HG03108 (cell line): ENCODE data around the gene NEU4.
"Not testable (repeated sequence)": the region's sequence is repeated elsewhere in the genome, so short reads cannot be mapped to it uniquely, and the experiment has no call there.

Source experiments
- ATAC-seq: cut with Tn5 transposase; IDR thresholded peaks from one replicate; pipeline ENCODE4 v1.9.1; 2021; ENCODE audit warnings: moderate library complexity; ENCODE audit not compliant: unreplicated experiment

The NEU4 gene

DNA sequence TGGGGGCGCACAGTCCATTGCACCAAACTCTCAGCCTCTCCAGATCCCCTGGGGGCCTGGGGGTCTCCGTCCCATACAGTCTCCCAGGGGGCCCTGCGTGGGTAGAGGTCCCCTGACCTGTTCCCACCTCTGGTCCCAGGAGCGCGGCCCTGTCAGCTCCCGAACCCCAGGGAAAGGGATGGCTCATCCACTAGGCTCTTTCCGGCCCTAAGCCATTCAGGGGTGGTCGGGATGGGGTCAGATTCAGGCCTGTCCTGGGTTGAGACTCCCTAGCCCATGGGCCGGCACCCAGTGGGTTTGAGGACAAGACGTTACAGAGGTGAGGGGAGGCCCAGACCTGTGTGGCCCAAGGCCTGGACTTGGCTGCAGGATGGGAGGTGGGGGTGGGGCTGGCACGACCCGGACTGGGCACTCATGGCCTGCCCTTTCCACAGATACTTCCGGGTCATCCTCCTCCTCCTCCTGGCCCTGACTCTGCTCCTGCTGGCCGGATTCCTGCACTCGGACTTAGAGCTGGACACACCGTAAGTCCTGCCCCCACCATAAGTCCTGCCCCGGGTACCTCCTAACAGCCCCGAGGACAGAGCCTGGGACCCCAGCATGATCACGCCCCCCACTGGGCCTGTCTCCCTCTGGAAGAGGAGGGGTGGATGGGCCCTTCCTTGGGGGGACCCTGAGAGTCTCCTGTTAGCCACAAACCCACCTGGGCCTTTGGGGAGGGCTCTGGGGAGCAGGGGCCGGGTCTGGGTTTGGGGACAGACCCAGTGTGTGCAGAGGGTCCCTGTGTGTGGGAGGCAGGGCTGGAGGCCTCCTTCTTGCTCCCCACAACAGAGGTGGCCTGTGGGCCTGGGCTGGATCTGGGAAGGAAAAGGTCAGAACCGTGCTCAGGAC lies 10.1 kb upstream of the NEU4 start:
- no peak for ATAC-seq

DNA sequence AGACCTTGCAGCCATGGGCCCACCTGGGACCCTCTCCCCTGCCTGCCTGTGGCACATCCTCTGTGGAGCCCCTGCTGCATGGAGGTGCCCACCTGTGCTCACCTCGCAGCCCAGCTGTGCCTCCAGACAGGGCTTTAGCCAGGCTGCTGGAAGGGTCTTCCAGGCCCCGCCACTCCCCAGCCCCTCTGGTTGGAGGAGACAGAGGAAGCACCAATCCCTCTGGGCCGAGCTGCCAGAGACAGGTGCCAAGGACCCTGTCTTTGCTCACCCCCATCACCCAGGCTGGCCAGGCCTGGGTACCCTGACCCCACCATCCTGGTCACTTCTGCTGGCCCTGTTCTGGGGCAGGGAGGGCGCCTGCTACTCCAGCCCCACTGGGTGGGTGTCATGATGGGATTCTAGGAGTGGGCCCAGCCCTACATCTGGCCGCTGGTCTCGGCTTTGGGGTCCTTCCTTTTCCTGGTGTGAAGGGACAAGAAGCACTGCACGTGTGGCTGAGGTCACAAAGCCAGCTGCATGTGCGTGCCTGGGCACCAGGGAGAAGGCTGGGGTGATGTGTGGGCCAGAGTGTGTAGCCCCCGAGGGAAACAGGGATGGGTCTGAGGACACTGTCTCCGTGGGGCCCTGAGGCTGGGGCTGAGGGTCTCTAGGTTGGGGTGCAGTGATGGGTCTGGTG lies 9.3 kb upstream of the NEU4 start:
- ATAC-seq = no peak

DNA sequence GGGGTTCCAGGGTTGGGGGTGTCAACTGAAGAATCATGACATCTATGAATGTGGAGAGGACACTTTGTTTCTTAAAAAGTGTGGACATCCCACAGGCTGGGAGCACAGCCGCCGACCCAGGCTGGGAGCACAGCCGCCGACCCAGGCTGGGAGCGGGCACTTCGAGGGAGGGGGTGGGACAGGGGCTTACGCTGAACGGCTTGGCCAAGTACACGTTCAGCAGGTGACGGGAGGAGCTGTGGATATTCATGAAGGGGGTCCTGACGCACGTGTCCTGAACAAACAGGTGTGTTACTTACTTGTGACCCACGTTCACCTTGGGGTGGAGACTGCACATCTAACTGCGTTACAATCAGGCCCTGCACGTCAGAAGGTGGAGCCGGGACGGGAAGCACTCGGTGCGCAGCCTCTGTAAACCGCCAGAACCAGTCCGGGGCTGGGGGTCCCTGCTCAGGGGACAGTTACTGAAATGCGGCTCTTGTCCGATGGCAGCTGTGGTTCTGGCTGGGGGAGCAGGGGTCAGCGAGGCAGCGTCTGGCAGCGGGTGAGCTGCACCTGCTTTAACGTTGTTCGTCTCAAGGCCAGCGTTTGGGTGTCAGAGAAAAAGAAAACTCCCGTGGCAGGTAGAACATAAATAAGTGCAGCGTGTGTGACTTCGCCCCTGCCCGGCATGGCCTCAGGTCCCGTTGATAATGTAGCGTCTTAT lies 8.6 kb upstream of the NEU4 start:
- ATAC-seq = not testable (repeated sequence)

DNA sequence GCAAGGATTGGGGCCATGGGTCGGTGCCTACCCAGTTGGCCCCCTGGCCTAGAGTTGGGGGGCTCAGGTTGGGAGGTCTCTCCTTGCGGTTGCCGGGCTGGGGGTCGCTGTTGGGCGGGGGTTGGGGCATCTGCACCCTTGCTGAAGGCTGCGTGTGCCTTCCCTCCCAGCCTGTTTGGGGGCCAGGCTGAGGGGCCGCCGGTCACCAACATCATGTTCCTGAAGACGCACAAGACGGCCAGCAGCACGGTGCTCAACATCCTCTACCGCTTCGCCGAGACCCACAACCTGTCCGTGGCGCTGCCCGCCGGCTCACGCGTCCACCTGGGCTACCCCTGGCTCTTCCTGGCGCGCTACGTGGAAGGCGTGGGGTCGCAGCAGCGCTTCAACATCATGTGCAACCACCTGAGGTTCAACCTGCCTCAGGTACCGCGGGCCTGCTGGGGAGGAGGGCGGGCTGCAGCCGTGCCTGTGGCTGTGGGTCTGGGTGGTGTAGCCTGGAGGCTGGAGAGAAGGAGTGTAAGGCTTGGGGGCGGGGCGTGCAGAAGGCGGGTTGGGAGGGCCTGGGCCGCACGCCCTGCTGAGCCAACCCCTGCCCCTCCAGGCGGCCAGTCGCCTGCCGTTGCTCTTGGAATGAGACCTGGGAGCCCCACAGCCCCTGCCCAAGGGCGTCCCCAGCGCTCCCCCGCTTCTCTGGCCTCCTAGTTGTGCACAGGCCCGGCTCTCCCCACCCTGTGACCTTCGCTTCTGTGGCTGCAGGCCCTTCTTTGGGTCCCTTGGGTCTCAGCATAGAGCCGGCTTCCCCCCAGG lies 7.2 kb upstream of the NEU4 start:
- no peak for ATAC-seq

DNA sequence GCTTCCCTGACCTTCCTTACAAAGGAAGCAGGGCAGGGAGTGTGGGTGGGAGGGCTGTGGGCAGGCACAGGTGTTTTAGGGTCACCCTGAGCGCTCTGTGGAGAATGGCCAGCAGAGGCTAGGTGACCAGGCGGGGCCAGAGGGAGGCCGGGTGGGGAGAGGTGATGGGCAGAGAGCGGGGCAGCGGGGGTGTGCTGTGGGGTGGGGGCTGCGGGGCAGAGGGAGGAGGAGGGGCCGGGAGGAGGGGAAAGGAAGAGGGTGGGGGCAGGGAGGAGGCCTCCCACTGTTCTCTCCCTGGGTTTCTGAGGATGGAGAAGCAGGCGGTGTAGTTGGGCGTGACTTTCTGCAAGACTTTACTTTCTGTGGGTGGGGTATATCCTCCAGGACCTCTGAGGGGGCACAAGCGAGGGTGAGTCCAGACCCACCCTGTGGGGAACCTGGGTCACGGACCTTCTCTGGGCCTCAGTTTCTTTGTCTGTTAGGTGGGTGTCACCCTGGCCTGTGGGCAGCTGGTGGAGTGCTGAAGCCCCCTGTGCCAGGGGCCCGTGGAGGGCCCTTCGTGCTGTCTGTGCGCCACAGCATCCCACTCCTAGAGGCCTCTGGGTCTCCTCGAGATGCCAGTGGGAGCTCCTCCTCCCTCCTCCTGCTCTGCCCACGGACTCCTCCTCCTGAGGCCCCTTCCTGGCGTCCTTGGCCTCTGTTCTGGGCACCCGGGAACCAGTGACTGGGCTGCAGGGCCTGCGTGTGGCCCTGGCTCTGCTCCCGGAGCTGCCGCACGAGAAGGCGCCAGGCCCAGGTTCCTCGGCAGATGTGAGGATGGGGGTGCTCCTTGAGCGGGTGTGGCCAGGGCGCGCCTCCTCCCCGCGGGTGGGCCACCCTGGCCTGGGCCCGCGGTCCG lies 6.3 kb upstream of the NEU4 start:
- ATAC-seq = no peak

DNA sequence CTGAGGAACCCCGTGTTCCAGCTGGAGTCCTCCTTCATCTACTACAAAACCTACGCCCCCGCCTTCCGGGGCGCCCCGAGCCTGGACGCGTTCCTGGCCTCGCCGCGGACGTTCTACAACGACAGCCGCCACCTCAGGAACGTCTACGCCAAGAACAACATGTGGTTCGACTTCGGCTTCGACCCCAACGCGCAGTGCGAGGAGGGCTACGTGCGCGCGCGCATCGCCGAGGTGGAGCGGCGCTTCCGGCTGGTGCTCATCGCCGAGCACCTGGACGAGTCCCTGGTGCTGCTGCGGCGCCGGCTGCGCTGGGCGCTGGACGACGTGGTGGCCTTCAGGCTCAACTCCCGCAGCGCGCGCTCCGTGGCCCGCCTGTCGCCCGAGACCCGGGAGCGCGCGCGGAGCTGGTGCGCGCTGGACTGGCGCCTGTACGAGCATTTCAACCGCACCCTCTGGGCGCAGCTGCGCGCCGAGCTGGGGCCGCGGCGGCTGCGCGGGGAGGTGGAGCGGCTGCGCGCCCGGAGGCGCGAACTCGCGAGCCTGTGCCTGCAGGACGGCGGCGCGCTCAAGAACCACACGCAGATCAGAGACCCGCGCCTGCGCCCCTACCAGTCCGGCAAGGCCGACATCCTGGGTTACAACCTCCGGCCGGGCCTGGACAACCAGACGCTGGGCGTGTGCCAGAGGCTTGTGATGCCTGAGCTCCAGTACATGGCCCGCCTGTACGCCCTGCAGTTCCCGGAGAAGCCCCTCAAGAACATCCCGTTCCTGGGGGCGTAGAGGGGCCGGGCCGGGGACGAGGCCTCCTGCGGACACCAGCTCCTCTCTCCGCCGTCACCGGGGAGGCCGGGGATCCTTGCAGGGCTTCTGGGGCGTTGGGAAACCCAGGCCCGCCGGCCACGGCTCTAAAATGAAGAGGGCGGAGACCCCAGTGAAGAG lies 5.3 kb upstream of the NEU4 start:
- peak; percentile 57 for ATAC-seq

DNA sequence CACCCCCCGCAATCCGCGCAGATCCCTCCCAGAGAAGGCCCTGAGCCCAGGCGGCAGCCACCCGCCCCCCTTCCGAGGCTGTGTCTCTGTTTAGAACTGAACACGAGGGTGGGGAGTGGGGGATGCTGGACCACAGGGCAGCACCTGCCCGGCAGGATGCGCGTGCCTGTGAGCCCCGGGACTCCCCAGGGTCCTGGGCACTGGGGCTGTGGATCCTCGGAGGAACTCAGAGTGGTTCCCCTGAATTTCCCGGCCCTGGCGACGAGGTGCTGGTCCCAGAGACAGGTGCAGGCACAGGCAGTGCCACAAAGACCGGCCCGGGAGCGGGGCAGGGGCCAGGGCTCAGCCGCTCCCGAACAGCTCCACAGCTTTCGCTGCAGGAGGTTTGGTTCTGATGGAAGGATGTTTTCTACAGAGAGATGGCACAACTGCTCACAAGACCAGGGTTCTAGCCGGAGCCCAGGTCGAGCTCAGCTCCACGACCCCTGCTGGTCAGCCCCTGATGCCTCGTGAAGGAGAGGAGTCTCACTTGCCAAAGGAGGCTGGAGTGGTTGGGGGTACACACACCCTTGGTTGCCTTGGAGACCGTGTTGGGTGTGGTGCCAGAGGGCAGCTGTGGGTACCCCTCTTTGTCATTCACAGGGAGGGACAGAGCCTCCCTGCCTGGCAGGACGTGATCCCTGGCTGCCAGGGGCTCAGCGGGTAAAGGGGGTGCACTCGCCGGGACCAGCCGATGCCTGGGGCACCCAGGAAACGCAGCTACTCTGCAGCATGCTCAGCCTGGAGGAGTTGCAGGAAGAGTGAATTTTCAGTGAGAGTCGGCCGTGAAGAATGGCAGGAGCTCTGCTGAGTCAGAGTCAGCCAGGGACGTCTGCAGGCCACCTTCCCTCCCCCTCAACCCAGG lies 4.4 kb upstream of the NEU4 start:
- no peak for ATAC-seq

DNA sequence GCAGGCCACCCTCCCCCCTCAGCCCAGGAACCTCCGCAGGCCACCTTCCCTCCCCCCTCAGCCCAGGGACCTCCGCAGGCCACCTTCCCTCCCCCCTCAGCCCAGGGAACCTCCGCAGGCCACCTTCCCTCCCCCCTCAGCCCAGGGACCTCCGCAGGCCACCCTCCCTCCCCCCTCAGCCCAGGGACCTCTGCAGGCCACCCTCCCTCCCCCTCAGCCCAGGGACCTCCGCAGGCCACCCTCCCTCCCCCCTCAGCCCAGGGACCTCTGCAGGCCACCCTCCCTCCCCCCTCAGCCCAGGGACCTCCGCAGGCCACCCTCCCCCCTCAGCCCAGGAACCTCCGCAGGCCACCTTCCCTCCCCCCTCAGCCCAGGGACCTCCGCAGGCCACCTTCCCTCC lies 2.8 kb upstream of the NEU4 start:
- ATAC-seq = not testable (repeated sequence)

DNA sequence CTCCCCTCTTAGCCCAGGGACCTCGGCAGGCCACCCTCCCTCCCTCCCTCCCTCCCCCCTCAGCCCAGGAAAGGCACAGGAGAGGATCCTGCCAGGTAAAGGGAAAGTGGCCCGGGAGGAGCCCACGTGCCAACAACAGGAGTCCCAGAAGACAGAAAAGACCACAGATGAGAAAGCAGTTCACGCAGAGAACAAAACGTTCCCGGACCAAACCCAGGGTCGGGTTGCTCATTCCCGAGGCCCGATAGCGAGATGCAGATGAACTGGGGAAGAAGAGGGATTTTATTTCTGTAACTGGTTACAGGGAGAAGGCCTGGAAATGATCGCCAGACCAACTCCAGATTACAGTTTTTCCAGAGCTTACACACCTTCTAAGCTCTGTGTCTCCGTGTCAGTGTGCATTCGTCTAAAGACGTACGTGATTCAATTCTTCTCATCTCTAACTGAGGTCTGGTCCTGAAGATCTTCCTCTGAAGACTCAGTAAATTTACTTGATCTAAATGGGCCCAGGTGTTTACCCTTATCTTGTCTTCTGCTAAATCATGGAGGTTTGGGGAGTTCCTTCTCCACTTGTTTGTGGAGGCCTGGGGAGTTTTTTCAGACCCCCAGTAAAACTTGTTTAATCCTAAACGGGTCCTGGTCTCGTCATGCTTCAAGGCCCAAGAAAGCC lies 807 bp upstream of the NEU4 start:
- ATAC-seq = no peak

DNA sequence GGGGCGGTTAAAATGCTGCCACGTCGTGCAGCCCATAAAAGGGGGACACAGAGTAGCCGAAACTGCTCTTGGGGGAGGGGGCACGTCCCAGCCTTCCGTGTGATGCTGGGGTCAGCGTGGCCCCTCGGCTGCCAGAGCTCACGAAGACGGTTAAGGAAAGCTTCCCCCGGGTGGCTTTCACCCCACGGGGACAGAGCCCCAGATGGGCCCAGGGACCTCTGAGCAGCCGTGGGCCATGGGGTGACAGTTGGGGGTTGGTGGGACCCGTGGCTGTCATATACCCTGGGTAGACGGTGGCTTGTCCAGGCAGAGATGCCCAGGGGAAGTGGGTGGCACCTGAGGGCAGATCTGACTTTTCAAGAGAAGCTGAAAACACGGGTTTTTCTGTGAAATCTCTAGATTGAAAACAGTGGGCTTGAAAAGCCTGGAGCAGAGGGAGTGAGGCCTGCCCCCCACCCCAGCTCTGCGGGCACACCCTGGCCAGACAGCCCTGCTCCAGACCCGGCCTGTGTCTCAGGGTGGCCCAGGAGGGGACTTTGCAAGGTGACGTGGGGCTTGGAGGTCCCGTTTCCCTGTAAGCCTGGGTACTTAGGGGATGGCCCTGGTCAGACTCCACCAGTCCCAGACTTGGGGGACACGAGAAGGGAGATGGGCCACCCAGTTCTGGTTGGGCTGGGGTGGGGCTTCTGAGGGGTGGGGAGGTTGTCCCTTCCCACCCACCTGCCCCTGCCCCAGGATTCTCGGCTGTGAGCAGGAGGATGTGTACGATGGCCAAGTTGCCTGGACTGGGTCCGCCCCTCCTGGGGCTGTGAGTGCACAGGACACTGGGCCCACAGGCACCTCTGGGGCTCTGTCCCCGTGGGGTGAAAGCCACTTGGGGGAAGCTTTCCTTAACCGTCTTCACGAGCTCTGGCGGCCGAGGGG lies 652 bp downstream of the NEU4 start:
- ATAC-seq = no peak

DNA sequence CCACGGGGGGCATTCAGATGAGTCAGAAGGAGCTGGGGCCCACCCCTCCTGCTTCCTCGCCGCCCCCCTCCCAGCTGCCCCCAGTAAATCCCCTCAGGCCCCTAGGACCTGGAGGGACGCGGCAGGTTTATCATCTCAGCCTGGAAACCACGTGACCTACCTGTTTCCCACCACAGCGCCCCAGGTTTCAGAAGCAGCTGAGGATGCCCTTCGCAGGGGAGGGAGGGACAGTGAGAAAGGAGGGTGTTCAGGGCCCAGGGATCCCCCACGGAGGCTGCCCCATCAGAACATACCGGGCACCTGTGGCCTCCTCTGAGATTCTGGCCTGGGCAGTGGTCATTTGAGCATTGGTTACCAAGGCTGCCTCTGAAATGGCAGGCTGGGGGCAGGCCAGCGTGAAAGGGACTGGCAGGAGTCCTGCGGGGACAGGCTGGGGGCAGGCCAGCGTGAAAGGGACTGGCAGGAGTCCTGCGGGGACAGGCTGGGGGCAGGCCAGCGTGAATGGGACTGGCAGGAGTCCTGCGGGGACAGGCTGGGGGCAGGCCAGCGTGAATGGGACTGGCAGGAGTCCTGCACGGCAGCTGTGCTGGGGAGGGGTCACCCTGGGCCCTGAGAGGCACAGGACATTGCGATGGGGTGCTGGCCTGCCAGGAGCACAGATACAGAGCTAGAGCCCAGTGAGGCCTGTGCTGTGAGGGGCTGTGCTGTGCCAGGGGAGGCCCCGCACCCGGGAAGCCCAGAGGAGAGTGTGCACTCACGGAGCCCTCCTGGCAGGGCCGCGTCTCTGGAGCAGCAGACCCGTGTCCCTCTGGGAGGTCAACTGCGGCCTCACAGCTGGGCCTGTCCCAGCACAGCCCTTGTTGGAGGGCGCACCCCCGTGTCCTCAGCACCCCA lies 1.6 kb downstream of the NEU4 start:
- no peak for ATAC-seq

DNA sequence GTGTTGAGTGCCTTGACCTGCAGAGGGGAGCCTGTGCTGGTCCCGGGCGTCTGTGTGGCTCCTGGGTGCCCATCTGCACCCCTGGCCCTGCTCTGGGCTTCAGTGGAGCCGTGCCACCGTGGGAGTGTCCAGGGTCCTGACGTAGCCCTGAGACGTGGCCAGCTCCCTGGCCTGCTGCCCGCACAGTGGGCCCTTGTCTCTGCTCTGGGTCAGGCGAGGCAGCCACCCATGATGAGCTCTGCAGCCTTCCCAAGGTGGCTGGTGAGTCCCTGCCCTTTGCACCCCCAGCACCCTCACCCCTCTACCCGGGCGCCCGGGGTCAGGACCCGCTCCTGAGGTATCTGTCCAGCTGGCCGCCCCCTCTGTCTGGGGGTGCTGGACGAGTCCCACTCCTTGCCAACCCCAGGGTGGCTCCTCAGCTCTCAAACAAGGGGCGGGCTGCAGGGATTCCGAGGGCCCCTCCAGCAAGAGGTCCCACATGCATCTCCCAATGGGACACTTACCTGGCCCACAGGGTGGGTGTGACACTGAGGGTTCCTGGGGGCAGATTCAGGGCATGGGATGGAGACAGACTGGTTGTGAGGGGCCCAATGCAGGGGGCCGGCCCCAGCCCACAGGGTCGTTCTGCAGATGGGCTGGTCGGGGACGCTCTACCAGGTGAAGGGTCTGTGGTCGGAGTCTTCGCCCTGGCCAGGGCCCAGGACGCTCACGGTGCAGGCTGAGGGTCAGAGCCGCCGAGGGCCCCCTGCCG lies 2.4 kb downstream of the NEU4 start:
- ATAC-seq = no peak

DNA sequence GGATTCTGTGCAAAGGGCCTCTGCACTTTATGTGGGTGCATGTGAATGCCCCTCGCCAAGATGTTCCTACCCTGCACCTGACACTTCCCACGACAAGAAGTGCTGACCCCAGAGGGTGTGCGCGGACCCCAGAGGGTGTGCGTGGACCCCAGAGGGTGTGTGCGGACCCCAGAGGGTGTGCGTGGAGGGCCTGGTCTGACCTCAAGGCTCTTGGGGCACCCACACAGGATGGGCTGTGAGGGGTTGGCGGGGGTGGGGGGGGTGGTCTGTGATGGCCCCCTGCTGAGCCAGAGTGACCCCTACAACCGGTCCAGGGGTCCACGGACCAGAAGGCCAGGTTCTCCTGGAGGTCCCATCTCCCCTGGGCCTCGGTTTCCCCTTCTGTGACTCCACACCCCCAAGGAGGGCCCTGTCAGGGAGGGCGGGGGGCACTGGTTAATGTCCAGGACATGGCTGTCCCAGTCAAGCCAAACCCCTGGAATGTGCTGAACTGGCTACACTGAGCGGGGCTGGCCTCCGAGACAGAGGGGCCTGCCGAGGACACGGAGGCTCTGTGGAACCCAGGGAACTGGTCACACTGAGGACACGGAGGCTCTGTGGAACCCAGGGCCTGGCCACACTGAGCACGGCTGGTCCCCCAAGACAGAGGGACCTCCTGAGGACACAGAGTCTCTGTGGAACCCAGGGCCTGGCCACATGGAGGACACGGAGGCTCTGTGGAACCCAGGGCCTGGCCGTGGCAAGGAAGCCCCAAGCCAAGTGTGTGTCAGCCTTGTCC lies 3.1 kb downstream of the NEU4 start:
- ATAC-seq = no peak
